Embryonic facial prominence (tissue), 1 donor: ENCODE results near the gene TRIM73.
"Not testable (repeated sequence)": the region's sequence is repeated elsewhere in the genome, so short reads cannot be mapped to it uniquely, and the experiment has no call there.

Experiments used
- DNase-seq: peaks from one replicate; pipeline ENCODE4 v3.0.0-alpha.2; 2016; ENCODE audit errors: extremely low spot score

Gene TRIM73

GRCh38 chr7:75415829-75416373, 20.5 kb downstream of the TRIM73 start:
- DNase-seq: not testable (repeated sequence)

- not testable (repeated sequence) for DNase-seq
Observed at GRCh38 chr7:75416787-75417186, 21.4 kb downstream of the TRIM73 start.

GRCh38 chr7:75418292-75418858, 22.9 kb downstream of the TRIM73 start:
- not testable (repeated sequence) for DNase-seq

GRCh38 chr7:75419210-75419609, 23.8 kb downstream of the TRIM73 start:
- not testable (repeated sequence) for DNase-seq

GRCh38 chr7:75419693-75420092, 24.3 kb downstream of the TRIM73 start:
- not testable (repeated sequence) for DNase-seq

GRCh38 chr7:75420152-75420551, 24.7 kb downstream of the TRIM73 start:
- DNase-seq: not testable (repeated sequence)

- not testable (repeated sequence) for DNase-seq
Observed at GRCh38 chr7:75421798-75422710, 26.6 kb downstream of the TRIM73 start.

- not testable (repeated sequence) for DNase-seq
Observed at GRCh38 chr7:75423481-75423880, 28.1 kb downstream of the TRIM73 start.

- not testable (repeated sequence) for DNase-seq
Observed at GRCh38 chr7:75439000-75439399, 43.6 kb downstream of the TRIM73 start.

GRCh38 chr7:75442101-75442464, 46.7 kb downstream of the TRIM73 start:
- DNase-seq: not testable (repeated sequence)

- not testable (repeated sequence) for DNase-seq
Observed at GRCh38 chr7:75442465-75443111, 47.2 kb downstream of the TRIM73 start.

- DNase-seq: not testable (repeated sequence)
Observed at GRCh38 chr7:75449946-75450345, 54.5 kb downstream of the TRIM73 start.

- not testable (repeated sequence) for DNase-seq
Observed at GRCh38 chr7:75452494-75452955, 57.1 kb downstream of the TRIM73 start.
